Measurements from ENCODE around the gene TLK1. TPM values are rescaled to one million over a fixed set of nuclear protein-coding genes. Genes with fewer than 3 reads are reported as not detected.

Gene TLK1
- 32.2 TPM for total RNA-seq

- intact Hi-C loops (cut with DNase I) = loop anchor here (2.0 to 5.0 kb wide), 4 partner anchors 257 to 762 kb away; partner anchors contain the start of genes CYBRD1, DCAF17, HAT1 and METTL8
- TF ChIP-seq, protein P1, sequence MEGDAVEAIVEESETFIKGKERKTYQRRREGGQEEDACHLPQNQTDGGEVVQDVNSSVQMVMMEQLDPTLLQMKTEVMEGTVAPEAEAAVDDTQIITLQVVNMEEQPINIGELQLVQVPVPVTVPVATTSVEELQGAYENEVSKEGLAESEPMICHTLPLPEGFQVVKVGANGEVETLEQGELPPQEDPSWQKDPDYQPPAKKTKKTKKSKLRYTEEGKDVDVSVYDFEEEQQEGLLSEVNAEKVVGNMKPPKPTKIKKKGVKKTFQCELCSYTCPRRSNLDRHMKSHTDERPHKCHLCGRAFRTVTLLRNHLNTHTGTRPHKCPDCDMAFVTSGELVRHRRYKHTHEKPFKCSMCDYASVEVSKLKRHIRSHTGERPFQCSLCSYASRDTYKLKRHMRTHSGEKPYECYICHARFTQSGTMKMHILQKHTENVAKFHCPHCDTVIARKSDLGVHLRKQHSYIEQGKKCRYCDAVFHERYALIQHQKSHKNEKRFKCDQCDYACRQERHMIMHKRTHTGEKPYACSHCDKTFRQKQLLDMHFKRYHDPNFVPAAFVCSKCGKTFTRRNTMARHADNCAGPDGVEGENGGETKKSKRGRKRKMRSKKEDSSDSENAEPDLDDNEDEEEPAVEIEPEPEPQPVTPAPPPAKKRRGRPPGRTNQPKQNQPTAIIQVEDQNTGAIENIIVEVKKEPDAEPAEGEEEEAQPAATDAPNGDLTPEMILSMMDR (IDR thresholded peaks at IDR 0.05) = no peak
- peaks cover 0 to 7% of the 10 kb centered on the region in 2 donors for H3K4me1 ChIP-seq
- H3K4me3 ChIP-seq = peak within 1 kb of the TSS; percentile 96 to 97
- no peaks in the 10 kb centered on the region for H3K36me3 ChIP-seq
- H3K27me3 ChIP-seq = no peaks in the 10 kb centered on the region
- H3K27ac ChIP-seq = peak within 1 kb of the TSS; percentile 98 to 99
- H3K9me3 ChIP-seq = no peaks in the 10 kb centered on the region
- peak; percentile 17 to 85 for DNase-seq (ENCODE audit: low spot score in 2 of 2)
Measured at GRCh38 chr2:171160119-171160955, at the start of gene TLK1. Gene TLK1 (minus strand): TSS chr2:171160893. CDS start chr2:171160428, 465 bp downstream.

DNA sequence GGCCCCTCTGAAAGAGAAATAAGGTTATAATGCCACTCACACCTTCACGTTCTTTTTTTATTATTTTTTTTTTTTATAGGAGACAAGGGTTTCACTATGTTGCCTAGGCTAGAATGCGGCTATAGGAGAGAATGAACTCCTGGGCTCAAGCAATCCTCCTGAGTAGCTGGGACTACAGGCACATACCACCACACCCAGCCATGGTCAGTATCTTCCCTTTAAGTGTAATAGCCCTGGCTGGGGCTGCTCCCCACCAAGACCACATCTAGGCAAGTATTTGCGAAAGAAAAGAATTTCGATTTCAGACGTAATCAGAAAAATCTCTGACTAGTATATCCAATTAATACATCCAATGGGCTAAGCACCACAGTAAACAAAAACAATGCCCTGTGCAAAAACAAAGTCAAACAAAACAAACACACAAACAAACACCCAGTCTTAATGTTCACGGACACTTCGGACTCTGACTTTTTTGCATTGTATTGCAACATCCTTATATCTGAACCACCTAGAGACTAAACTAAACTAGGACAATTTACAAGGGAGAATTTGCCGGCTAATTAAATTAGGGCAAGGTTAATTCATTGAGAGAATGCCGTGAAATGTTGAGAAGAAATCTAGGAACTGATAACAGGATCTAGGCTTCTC lies 49.6 kb upstream of the TLK1 start:
- Histone ChIP-seq H3K9me3 (no peaks in the 10 kb centered on the region), H3K36me3 (no peaks in the 10 kb centered on the region), H3K27ac (no peak overlapping the region), H3K27me3 (no peaks in the 10 kb centered on the region), H3K4me3 (no peak overlapping the region), H3K4me1 (no peaks in the 10 kb centered on the region)
- intact Hi-C loops (cut with DNase I) = no loop called here
- DNase-seq (ENCODE audit: low spot score in 2 of 2) = no peak
- TF ChIP-seq, protein P1 (IDR thresholded peaks at IDR 0.05) = no peak

GRCh38 chr2:171208657-171209056 lies 48.0 kb upstream of the TLK1 start:
- no peaks in the 10 kb centered on the region for H3K4me1 ChIP-seq
- no peak overlapping the region for H3K4me3 ChIP-seq
- intact Hi-C loops (cut with DNase I) = no loop called here
- no peaks in the 10 kb centered on the region for H3K36me3 ChIP-seq
- H3K9me3 ChIP-seq = no peaks in the 10 kb centered on the region
- no peak overlapping the region for H3K27ac ChIP-seq
- no peaks in the 10 kb centered on the region for H3K27me3 ChIP-seq
- no peak for DNase-seq (ENCODE audit: low spot score in 2 of 2)
- TF ChIP-seq, protein P1 (IDR thresholded peaks at IDR 0.05) = no peak

GRCh38 chr2:171206422-171207115 lies 45.9 kb upstream of the TLK1 start:
- Histone ChIP-seq H3K4me3 (no peak overlapping the region), H3K27me3 (no peaks in the 10 kb centered on the region), H3K4me1 (no peaks in the 10 kb centered on the region), H3K9me3 (no peaks in the 10 kb centered on the region), H3K27ac (no peak overlapping the region), H3K36me3 (no peaks in the 10 kb centered on the region)
- TF ChIP-seq, protein P1 (IDR thresholded peaks at IDR 0.05) = no peak
- intact Hi-C loops (cut with DNase I) = no loop called here
- DNase-seq (ENCODE audit: low spot score in 2 of 2) = no peak

DNA sequence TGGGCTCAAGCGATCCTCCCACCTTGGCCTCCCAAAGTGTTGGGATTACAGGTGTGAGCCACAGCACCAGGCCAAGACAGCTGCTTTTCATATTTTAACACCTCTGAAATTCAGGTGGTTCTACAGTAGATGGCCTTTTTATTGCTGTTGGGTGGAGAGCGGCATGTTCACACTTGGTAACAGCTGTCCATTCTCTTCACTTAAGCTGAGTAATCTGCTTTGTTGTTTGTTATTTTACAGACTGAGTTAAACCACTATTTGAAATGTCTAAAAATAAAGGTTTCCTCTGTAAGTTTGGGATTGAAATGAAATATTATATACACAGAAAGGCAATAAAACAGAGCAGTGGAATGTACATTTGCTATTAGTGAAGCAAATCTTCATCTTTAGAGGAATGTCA lies 44.9 kb upstream of the TLK1 start:
- DNase-seq (ENCODE audit: low spot score in 2 of 2) = no peak
- H3K36me3 ChIP-seq = no peaks in the 10 kb centered on the region
- no peaks in the 10 kb centered on the region for H3K9me3 ChIP-seq
- H3K4me1 ChIP-seq = no peaks in the 10 kb centered on the region
- no peak overlapping the region for H3K27ac ChIP-seq
- TF ChIP-seq, protein P1 (IDR thresholded peaks at IDR 0.05) = no peak
- H3K4me3 ChIP-seq = no peak overlapping the region
- no peaks in the 10 kb centered on the region for H3K27me3 ChIP-seq
- intact Hi-C loops (cut with DNase I) = no loop called here

Measured in ascending aorta (tissue), 2 donors.